HG03196 (cell line): Measurements from ENCODE around the gene LSM4.

Experiments
- ATAC-seq: cut with Tn5 transposase; IDR thresholded peaks from one replicate; pipeline ENCODE4 v1.9.1; 2021; ENCODE audit not compliant: unreplicated experiment

Gene LSM4

DNA sequence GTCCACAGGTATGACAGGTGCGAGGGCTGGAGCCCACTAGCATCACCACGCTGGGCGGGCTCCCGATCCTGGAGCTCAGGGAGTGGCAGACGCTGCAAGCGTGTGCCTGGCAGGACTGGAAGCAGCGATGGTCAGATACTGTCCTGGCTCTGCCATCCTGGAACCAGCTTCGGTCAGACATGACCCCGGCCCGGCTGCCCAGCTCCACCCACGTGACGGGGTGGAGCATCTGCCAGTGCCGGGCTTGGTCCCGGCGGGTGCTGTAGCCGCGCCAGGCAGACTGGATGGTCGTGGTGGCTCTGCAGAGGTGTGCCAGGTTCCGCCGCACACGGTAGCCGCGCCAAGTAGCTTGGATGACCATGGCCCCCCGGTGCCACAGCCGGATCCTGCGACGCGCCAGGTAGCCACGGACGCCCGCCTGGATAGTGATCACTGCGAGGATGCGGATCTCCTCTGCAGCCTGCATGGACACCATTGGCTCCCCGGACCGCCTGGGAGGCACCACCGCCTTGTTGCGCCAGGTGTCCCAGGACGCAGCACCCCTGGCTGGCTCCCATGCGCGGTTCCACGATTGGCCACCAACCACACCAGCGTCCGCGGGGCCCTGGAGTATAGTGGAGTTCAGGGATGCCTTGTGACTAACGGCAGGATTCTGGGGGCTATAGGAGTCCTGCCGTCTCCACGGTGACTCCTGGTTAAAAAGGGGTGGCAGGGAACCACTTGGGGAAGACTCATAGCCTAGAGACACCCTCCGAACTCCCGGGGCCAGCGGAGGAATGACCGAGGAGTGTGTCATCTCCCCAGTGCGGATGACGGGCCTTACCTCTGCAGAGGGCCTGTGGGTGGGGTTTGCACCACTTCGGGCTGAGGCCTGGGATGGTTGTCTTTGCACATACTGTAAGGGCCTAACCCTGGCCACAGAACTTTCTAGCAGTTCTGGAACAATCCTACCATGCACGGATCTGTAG lies 65.1 kb downstream of the LSM4 start:
- no peak for ATAC-seq
